ENCODE data around the gene UBE2E2. TPM values are rescaled to one million over a fixed set of nuclear protein-coding genes. Genes with fewer than 3 reads are reported as not detected.
"Not testable (repeated sequence)": the region's sequence is repeated elsewhere in the genome, so short reads cannot be mapped to it uniquely, and the experiment has no call there.

Gene UBE2E2
- total and polyA plus RNA-seq, 2 donors from 2014 or later = 40.9 to 61.7 TPM

- Histone ChIP-seq H3K27ac (ENCODE audit: low read depth in 2 of 2, low read length in 2 of 2) (no peak overlapping the region), H3K4me1 (ENCODE audit: control insufficient read depth in 2 of 3, insufficient read depth in 2 of 3, low read depth in 1 of 3, low read length in 3 of 3) (no peaks in the 10 kb centered on the region), H3K9ac (ENCODE audit: low read length in 3 of 3) (no peak overlapping the region), H3K9me3 (ENCODE audit: control insufficient read depth in 2 of 3, insufficient read depth in 1 of 3, low read length in 3 of 3) (peaks cover 0 to 3% (median 0%) of the 10 kb centered on the region in 3 donors), H3K4me3 (ENCODE audit: low read length in 3 of 3) (no peak overlapping the region), H3K27me3 (ENCODE audit: control insufficient read depth, insufficient read depth, low read length) (no peaks in the 10 kb centered on the region), H3K36me3 (ENCODE audit: control insufficient read depth in 2 of 3, insufficient read depth in 3 of 3, low read length in 3 of 3) (no peaks in the 10 kb centered on the region)
- TF ChIP-seq CTCF (IDR thresholded peaks at IDR 0.05; ENCODE audit: borderline replicate concordance, extremely low read depth, insufficient read depth) = no peak
- intact Hi-C loops (cut with DNase I) = no loop called here
- FAIRE-seq = no peak
- DNase-seq = no peak
Measured at GRCh38 chr3:23174426-23175039, 28.6 kb upstream of the UBE2E2 start.

- H3K36me3 ChIP-seq (ENCODE audit: control insufficient read depth in 2 of 3, insufficient read depth in 3 of 3, low read length in 3 of 3) = no peaks in the 10 kb centered on the region
- H3K27ac ChIP-seq (ENCODE audit: low read depth in 2 of 2, low read length in 2 of 2) = no peak overlapping the region
- no peaks in the 10 kb centered on the region for H3K4me1 ChIP-seq (ENCODE audit: control insufficient read depth in 2 of 3, insufficient read depth in 2 of 3, low read depth in 1 of 3, low read length in 3 of 3)
- TF ChIP-seq CTCF (IDR thresholded peaks at IDR 0.05; ENCODE audit: borderline replicate concordance, extremely low read depth, insufficient read depth) = no peak
- H3K4me3 ChIP-seq (ENCODE audit: low read length in 3 of 3) = no peak overlapping the region
- peaks cover 0 to 3% (median 0%) of the 10 kb centered on the region in 3 donors for H3K9me3 ChIP-seq (ENCODE audit: control insufficient read depth in 2 of 3, insufficient read depth in 1 of 3, low read length in 3 of 3)
- no peak overlapping the region for H3K9ac ChIP-seq (ENCODE audit: low read length in 3 of 3)
- intact Hi-C loops (cut with DNase I) = no loop called here
- H3K27me3 ChIP-seq (ENCODE audit: control insufficient read depth, insufficient read depth, low read length) = no peaks in the 10 kb centered on the region
- no peak for FAIRE-seq
- no peak for DNase-seq
Measured at GRCh38 chr3:23175341-23176083, 27.6 kb upstream of the UBE2E2 start.

- H3K36me3 ChIP-seq (ENCODE audit: control insufficient read depth in 2 of 3, insufficient read depth in 3 of 3, low read length in 3 of 3); FAIRE-seq; H3K9ac ChIP-seq (ENCODE audit: low read length in 3 of 3); H3K27me3 ChIP-seq (ENCODE audit: control insufficient read depth, insufficient read depth, low read length); DNase-seq; intact Hi-C loops (cut with DNase I); H3K4me1 ChIP-seq (ENCODE audit: control insufficient read depth in 2 of 3, insufficient read depth in 2 of 3, low read depth in 1 of 3, low read length in 3 of 3); H3K4me3 ChIP-seq (ENCODE audit: low read length in 3 of 3); H3K27ac ChIP-seq (ENCODE audit: low read depth in 2 of 2, low read length in 2 of 2); H3K9me3 ChIP-seq (ENCODE audit: control insufficient read depth in 2 of 3, insufficient read depth in 1 of 3, low read length in 3 of 3): not testable (repeated sequence)
Measured at GRCh38 chr3:23176839-23177238, 26.3 kb upstream of the UBE2E2 start.

GRCh38 chr3:23182996-23183513, 20.1 kb upstream of the UBE2E2 start:
- H3K27me3 ChIP-seq (ENCODE audit: control insufficient read depth, insufficient read depth, low read length) = no peaks in the 10 kb centered on the region
- intact Hi-C loops (cut with DNase I) = no loop called here
- FAIRE-seq = no peak

More at GRCh38 chr3:23182996-23183513, 20.1 kb upstream of the UBE2E2 start:
- no peak for DNase-seq
- Histone ChIP-seq H3K9ac (ENCODE audit: low read length in 3 of 3) (no peak overlapping the region), H3K36me3 (ENCODE audit: control insufficient read depth in 2 of 3, insufficient read depth in 3 of 3, low read length in 3 of 3) (no peaks in the 10 kb centered on the region), H3K4me3 (ENCODE audit: low read length in 3 of 3) (no peak overlapping the region), H3K27ac (ENCODE audit: low read depth in 2 of 2, low read length in 2 of 2) (no peak overlapping the region), H3K4me1 (ENCODE audit: control insufficient read depth in 2 of 3, insufficient read depth in 2 of 3, low read depth in 1 of 3, low read length in 3 of 3) (no peaks in the 10 kb centered on the region), H3K9me3 (ENCODE audit: control insufficient read depth in 2 of 3, insufficient read depth in 1 of 3, low read length in 3 of 3) (no peaks in the 10 kb centered on the region)
- TF ChIP-seq CTCF (IDR thresholded peaks at IDR 0.05; ENCODE audit: borderline replicate concordance, extremely low read depth, insufficient read depth) = no peak
